ENCODE measurements around the gene SALL1. TPM values are rescaled to one million over a fixed set of nuclear protein-coding genes. Genes with fewer than 3 reads are reported as not detected.

SALL1 gene
- total RNA-seq, 1 donor from 2014 or later: not detected

- TF ChIP-seq CTCF (IDR thresholded peaks at IDR 0.05; ENCODE audit: insufficient read depth, low read length, severe bottlenecking): no peak
- FAIRE-seq (no peak), DNase-seq (ENCODE audit: low read depth) (no peak)
- H3K36me3 ChIP-seq (ENCODE audit: control insufficient read depth, insufficient read depth, low read length): no peaks in the 10 kb centered on the region
- peaks cover 1% of the 10 kb centered on the region for H3K27me3 ChIP-seq (ENCODE audit: control insufficient read depth, insufficient read depth, low read length)
- no peak overlapping the region for H3K4me3 ChIP-seq (ENCODE audit: low read depth, low read length)
Measured at GRCh38 chr16:51113236-51114125, 37.6 kb downstream of the SALL1 start.

GRCh38 chr16:51112323-51112722 is 38.7 kb downstream of the SALL1 start:
- DNase-seq (ENCODE audit: low read depth) (no peak), FAIRE-seq (no peak)
- Histone ChIP-seq H3K4me3 (ENCODE audit: low read depth, low read length) (no peak overlapping the region), H3K27me3 (ENCODE audit: control insufficient read depth, insufficient read depth, low read length) (peaks cover 1% of the 10 kb centered on the region), H3K36me3 (ENCODE audit: control insufficient read depth, insufficient read depth, low read length) (no peaks in the 10 kb centered on the region)
- TF ChIP-seq CTCF (IDR thresholded peaks at IDR 0.05; ENCODE audit: insufficient read depth, low read length, severe bottlenecking): no peak

- Histone ChIP-seq H3K36me3 (ENCODE audit: control insufficient read depth, insufficient read depth, low read length) (no peaks in the 10 kb centered on the region), H3K4me3 (ENCODE audit: low read depth, low read length) (no peak overlapping the region), H3K27me3 (ENCODE audit: control insufficient read depth, insufficient read depth, low read length) (peaks cover 1% of the 10 kb centered on the region)
- DNase-seq (ENCODE audit: low read depth) (no peak), FAIRE-seq (no peak)
- TF ChIP-seq CTCF (IDR thresholded peaks at IDR 0.05; ENCODE audit: insufficient read depth, low read length, severe bottlenecking): no peak
Measured at GRCh38 chr16:51111759-51112158, 39.3 kb downstream of the SALL1 start.

- peaks cover 1% of the 10 kb centered on the region for H3K27me3 ChIP-seq (ENCODE audit: control insufficient read depth, insufficient read depth, low read length)
- TF ChIP-seq CTCF (IDR thresholded peaks at IDR 0.05; ENCODE audit: insufficient read depth, low read length, severe bottlenecking): no peak
Measured at GRCh38 chr16:51110700-51111157, 40.3 kb downstream of the SALL1 start.

GRCh38 chr16:51109173-51109572 is 41.9 kb downstream of the SALL1 start:
- no peak overlapping the region for H3K4me3 ChIP-seq (ENCODE audit: low read depth, low read length)
- FAIRE-seq: no peak
- no peak for DNase-seq (ENCODE audit: low read depth)
- H3K36me3 ChIP-seq (ENCODE audit: control insufficient read depth, insufficient read depth, low read length): no peaks in the 10 kb centered on the region
- no peaks in the 10 kb centered on the region for H3K27me3 ChIP-seq (ENCODE audit: control insufficient read depth, insufficient read depth, low read length)
- no peak for TF ChIP-seq CTCF (IDR thresholded peaks at IDR 0.05; ENCODE audit: insufficient read depth, low read length, severe bottlenecking)

More at GRCh38 chr16:51110700-51111157, 40.3 kb downstream of the SALL1 start:
- no peak for FAIRE-seq
- DNase-seq (ENCODE audit: low read depth): no peak
- Histone ChIP-seq H3K36me3 (ENCODE audit: control insufficient read depth, insufficient read depth, low read length) (no peaks in the 10 kb centered on the region), H3K4me3 (ENCODE audit: low read depth, low read length) (no peak overlapping the region)
